ENCODE results near the gene CAMK2B. TPM values are rescaled to one million over a fixed set of nuclear protein-coding genes. Genes with fewer than 3 reads are reported as not detected.

The CAMK2B gene
- total and polyA plus RNA-seq, 2 experiments from 2014 or later: 0.37 to 1.7 TPM

- 85% methylated on average over 8 of the region's 8 CpGs for WGBS (ENCODE audit: low lambda C conversion rate, missing lambda C conversion rate)
- Histone ChIP-seq H3K9me2 (replicated peaks; ENCODE audit: insufficient read depth) (no peaks in the 10 kb centered on the region), H2AFZ (no peak overlapping the region), H3K27ac (no peak overlapping the region), H3K79me2 (no peaks in the 10 kb centered on the region), H3K9me3 (ENCODE audit: low read depth) (no peaks in the 10 kb centered on the region), H3K4me3 (no peak overlapping the region), H3K4me1 (ENCODE audit: insufficient read depth) (peaks cover 3% of the 10 kb centered on the region), H3K27me3 (no peaks in the 10 kb centered on the region), H3K36me3 (replicated peaks; ENCODE audit: insufficient read depth, low read depth) (no peaks in the 10 kb centered on the region), H3K4me2 (no peak overlapping the region), H4K20me1 (ENCODE audit: insufficient read depth, poor library complexity, severe bottlenecking) (no peaks in the 10 kb centered on the region)
- no peak for DNase-seq (ENCODE audit: low spot score)
- TF ChIP-seq EZH2phosphoT487 (IDR thresholded peaks at IDR 0.05; ENCODE audit: low read depth, severe bottlenecking, unreplicated experiment): no peak
- no peak for TF ChIP-seq CTCF (IDR thresholded peaks at IDR 0.05; ENCODE audit: poor library complexity)
- TF ChIP-seq EZH2 (IDR thresholded peaks at IDR 0.05; ENCODE audit: borderline replicate concordance): no peak
Observed at GRCh38 chr7:44277851-44278250, 47.5 kb downstream of the CAMK2B start.

DNA sequence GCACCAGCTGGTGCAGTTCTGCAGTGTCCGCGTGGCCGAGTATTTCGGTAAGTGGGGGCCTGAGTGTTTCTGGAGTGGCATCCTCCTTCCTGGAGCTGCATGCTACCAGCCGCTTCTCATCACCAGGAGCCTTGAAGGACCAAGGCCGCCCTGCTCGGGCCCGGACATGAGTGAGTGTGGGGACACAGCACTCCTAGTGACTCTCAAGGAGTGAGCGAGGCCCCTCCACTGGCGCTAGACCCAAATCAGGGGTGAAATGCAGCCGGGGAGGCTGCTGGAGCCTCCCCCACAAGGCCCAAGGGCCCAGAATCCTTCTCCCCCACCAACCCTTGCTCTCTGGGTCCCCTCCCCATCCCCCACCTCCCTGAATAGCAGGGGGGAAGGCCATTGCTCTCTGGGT is 48.0 kb downstream of the CAMK2B start:
- no peaks in the 10 kb centered on the region for H3K79me2 ChIP-seq
- H3K27ac ChIP-seq: no peak overlapping the region
- no peaks in the 10 kb centered on the region for H3K9me2 ChIP-seq (replicated peaks; ENCODE audit: insufficient read depth)
- H4K20me1 ChIP-seq (ENCODE audit: insufficient read depth, poor library complexity, severe bottlenecking): no peaks in the 10 kb centered on the region
- no peaks in the 10 kb centered on the region for H3K27me3 ChIP-seq
- DNase-seq (ENCODE audit: low spot score): no peak
- no peak for TF ChIP-seq EZH2 (IDR thresholded peaks at IDR 0.05; ENCODE audit: borderline replicate concordance)
- no peak for TF ChIP-seq CTCF (IDR thresholded peaks at IDR 0.05; ENCODE audit: poor library complexity)
- H3K36me3 ChIP-seq (replicated peaks; ENCODE audit: insufficient read depth, low read depth): no peaks in the 10 kb centered on the region
- H3K9me3 ChIP-seq (ENCODE audit: low read depth): no peaks in the 10 kb centered on the region
- H3K4me3 ChIP-seq: no peak overlapping the region
- WGBS (ENCODE audit: low lambda C conversion rate, missing lambda C conversion rate): 87% methylated on average over 10 of the region's 11 CpGs
- H2AFZ ChIP-seq: no peak overlapping the region
- no peak overlapping the region for H3K4me2 ChIP-seq
- peaks cover 3% of the 10 kb centered on the region for H3K4me1 ChIP-seq (ENCODE audit: insufficient read depth)

DNA sequence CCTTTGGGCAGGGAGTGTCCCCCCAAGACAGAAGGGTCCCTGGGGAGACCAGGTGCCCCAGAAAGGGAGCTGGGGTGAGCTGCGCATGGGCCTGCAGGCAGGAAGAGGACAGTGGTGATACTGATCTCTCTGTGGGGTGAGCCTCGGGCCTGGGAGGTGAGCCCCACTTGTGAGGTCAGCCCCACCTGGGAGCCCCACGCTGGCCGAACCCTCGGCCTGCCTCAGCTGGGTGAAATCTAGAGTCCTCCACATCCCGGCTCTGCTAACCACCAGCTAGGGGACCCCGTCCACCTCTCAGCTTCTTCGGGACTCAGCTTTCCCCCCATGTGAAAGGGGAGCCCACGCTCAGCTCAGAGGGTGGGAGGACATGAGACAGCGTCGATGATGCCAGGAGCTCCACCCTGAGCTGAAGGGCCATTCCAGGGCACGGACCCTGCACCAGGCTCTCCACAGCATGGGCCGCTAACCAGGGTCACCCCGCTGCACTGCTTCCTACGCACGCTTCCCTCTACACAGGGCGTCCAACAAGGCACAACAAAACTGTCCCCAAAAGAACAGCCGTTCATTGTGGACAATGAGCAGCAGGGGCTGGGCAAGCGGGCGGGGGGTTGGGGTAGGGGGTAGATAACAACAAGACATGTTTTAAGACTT is 48.7 kb downstream of the CAMK2B start:
- TF ChIP-seq CTCF (IDR thresholded peaks at IDR 0.05; ENCODE audit: poor library complexity): no peak

More for the DNA sequence above, 48.7 kb downstream of the CAMK2B start:
- H3K9me3 ChIP-seq (ENCODE audit: low read depth): no peaks in the 10 kb centered on the region
- H3K4me1 ChIP-seq (ENCODE audit: insufficient read depth): peaks cover 3% of the 10 kb centered on the region
- H3K27me3 ChIP-seq: no peaks in the 10 kb centered on the region
- H2AFZ ChIP-seq: peak overlapping the region; percentile 33
- WGBS (ENCODE audit: low lambda C conversion rate, missing lambda C conversion rate): 93% methylated on average over 20 of the region's 20 CpGs
- H3K79me2 ChIP-seq: no peaks in the 10 kb centered on the region
- H3K36me3 ChIP-seq (replicated peaks; ENCODE audit: insufficient read depth, low read depth): no peaks in the 10 kb centered on the region
- no peak overlapping the region for H3K4me3 ChIP-seq
- no peaks in the 10 kb centered on the region for H4K20me1 ChIP-seq (ENCODE audit: insufficient read depth, poor library complexity, severe bottlenecking)
- no peak overlapping the region for H3K27ac ChIP-seq
- DNase-seq (ENCODE audit: low spot score): no peak
- H3K4me2 ChIP-seq: peak overlapping the region; percentile 72
- H3K9me2 ChIP-seq (replicated peaks; ENCODE audit: insufficient read depth): no peaks in the 10 kb centered on the region

Measured in hepatocyte (in vitro differentiated cells).